GM10266 (cell line): ENCODE data around the gene FN3KRP.

Source experiments
- DNase-seq: peaks from one replicate; pipeline ENCODE4 v3.0.0; 2012; ENCODE audit errors: extremely low spot score
- TF ChIP-seq, protein P1 (sequence below): IDR thresholded peaks from 2 replicates; pipeline ENCODE4 v1.5.1; 2012; ENCODE audit warnings: mild to moderate bottlenecking, low read depth; ENCODE audit not compliant: control insufficient read depth, insufficient read depth; ENCODE audit errors: missing control alignments

The FN3KRP gene

DNA sequence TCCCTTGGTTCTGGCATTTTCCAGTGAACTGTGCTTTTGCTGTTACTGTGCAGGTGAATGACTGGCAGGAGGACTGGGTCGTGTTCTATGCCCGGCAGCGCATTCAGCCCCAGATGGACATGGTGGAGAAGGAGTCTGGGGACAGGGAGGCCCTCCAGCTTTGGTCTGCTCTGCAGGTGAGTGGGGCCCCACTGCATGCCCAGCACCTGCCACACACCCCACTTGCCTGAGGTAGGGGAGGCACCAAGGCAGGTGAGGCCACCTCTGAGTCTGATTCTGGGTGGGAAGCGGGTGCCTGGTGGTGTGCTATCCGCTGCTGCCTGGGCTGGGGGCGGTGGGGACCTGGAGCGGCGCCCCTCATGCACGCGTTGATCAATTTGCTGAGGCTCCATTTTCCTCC, 9.9 kb downstream of the FN3KRP start:
- TF ChIP-seq, protein P1, sequence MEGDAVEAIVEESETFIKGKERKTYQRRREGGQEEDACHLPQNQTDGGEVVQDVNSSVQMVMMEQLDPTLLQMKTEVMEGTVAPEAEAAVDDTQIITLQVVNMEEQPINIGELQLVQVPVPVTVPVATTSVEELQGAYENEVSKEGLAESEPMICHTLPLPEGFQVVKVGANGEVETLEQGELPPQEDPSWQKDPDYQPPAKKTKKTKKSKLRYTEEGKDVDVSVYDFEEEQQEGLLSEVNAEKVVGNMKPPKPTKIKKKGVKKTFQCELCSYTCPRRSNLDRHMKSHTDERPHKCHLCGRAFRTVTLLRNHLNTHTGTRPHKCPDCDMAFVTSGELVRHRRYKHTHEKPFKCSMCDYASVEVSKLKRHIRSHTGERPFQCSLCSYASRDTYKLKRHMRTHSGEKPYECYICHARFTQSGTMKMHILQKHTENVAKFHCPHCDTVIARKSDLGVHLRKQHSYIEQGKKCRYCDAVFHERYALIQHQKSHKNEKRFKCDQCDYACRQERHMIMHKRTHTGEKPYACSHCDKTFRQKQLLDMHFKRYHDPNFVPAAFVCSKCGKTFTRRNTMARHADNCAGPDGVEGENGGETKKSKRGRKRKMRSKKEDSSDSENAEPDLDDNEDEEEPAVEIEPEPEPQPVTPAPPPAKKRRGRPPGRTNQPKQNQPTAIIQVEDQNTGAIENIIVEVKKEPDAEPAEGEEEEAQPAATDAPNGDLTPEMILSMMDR: no peak
- DNase-seq: no peak

DNA sequence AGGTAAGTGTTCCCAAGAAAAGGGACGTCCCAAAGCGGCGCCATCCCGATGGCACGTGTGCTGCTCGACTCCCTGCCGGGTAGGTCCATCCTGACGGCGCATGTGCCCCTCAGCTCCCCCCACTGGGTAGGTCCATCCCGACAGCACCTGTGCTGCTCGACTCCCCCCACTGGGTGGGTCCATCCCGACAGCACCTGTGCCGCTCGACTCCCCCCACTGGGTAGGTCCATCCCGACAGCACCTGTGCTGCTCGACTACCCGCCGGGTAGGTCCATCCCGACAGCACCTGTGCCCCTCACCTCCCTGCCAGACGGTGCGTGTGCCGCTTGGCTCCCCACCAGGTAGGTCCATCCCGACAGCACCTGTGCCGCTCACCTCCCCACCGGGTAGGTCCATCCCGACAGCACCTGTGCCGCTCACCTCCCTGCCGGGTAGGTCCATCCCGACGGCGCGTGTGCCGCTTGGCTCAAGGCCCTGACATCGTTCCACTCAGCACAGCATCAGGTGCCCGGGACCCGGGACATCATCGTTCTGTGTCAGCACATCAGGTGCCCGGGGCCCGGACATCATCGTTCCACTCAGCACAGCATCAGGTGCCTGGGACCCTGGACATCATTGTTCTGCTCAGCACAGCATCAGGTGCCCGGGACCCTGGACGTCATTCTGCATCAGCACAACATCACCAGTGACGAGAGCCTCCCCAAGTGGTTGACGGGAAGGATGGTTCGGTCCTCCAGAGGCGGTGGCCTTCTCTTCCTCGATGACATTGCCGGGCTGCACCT, 13.2 kb downstream of the FN3KRP start:
- DNase-seq: no peak
- TF ChIP-seq, protein P1: no peak

DNA sequence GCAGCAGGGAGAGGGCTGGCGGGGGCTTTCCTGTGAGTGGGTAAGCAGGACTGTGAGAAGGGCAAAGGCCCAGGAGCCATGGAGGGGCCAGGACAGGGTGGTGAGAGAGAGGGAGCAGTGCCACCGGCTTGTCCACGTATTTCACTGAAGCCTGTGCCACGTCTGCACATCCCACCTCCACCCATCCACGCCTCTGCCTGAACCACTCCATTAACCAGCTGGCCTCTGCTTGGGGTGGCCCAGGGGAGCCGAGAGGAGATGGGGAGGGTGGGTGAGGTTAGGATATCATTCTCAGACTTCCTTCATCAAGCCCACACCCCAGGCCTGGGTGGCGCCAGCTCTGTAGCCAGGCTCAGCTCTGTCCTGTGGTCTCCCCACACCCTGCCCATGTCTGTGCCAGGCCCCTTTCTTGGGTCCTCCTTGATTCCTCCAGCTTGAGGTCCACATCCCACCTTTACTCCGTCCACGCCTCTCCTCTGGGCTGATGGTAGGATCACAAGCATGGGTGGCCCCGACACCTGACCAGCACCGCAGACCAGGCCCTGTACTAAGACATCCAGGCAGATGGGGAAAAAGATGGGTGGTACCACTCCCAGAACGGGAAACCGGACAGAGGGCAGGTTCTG, 15.7 kb downstream of the FN3KRP start:
- DNase-seq: no peak
- TF ChIP-seq, protein P1: no peak

DNA sequence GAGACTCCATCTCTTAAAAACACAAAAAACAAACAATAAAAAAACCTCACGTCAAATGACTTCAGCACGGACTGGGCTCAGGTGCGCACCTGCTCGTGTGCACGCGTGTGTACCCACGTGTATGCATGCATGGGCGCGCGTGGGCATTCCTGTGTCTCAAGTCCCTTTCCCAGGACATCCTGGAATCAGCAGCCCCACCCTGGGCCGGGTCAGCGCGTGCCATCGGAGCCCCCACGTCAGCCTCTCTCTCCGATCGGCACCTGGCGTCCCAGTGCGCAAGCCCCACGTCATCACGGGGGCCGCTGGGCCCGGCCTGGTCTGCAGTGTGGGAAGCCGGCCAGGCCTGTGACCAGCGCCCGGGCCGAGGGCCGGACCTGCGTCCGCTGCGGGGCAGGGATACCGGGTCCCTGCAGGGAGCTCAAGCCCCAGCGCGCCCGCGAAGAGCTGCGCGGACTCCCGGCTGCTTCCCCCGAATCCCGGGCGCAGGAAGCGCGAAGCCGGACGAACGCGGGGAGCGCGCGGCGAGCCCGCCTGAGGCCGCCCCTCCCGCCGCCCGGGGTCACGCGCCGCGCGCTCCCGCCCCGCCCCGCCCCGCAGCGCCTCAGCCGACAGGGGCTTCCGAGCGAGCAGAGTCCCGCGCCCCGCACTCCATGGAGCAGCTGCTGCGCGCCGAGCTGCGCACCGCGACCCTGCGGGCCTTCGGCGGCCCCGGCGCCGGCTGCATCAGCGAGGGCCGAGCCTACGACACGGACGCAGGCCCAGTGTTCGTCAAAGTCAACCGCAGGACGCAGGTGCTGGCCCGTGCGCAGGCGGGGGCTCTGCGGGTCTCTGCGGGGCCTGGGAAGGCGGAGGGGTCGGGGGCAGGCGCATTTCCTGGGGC, 18.7 kb downstream of the FN3KRP start, which contains the start of gene FN3K:
FN3K (plus strand) TSS at position 629 of the 880 bp plus-strand sequence; CDS start at position 651, 22 bp downstream.
- TF ChIP-seq, protein P1: no peak
- no peak for DNase-seq

DNA sequence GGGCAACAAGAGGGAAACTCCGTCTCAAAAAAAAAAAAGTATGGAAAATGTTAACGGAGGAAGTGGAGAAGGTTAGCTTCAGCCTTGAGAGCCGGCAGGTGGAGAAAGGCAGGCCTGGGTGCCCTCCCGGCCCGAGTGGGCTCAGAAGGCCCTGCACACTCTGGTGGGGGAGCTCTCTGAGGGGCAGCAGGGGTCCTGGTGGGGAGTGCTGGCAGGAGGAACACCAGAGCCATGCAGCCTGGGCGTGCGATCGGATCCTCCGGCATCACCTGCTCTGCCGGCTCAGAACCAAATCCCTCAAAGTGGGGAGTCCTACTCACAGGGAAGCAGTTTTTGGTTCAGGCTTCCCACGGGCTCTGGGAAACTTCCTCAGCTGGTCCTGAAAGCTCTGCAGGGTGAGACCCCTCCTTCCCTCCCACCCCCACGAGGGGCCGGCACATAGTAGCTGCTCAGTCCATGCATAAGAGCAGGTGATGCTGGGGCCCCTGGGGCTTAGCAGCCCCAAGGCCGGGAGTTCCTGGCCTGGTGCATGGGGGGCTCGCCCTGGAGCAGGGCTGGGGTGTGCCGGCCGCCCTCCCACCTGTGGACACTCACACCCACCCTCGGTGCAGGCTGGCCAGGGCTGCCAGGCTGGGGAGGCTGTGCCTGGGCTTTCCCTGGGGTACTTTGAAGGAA, 20.1 kb downstream of the FN3KRP start:
- TF ChIP-seq, protein P1: no peak
- DNase-seq: no peak

DNA sequence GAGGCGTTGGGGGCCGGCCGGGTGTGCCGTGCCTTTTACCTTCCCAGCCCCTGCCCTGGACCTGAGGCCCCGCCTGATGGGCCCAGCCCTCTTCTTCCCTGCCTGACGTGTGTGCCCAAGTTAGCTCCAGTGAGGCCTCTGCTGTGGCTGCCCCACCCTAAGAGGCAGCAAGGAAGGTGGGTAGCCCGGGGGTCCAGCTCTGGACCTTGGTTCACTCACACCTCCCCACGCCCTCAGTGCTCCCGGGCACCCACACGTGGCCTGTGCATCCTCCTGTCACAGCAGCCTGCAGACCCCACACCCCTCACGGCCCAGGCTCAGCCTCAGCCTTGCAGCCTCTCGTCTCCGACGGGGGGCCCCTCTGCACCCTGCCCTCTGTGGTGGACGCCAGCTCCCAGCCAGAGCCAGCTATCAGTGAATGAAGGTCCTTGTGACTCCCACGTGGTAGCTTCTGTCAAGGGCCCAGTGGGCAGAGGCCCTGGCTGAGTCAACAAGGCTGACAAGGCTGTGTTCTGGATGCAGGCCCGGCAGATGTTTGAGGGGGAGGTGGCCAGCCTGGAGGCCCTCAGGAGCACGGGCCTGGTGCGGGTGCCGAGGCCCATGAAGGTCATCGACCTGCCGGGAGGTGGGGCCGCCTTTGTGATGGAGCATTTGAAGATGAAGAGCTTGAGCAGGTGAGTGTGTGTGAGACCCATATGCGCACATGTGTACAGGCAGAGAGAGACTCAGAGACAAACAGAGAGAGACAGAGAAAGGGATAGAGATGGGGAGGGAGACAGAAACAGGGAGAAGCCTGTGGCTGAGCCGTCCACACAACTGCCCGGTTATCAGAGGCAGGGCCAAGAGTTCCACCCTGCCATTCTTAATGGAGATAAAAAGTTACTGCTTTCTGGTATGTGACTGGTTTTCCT, 21.7 kb downstream of the FN3KRP start:
- DNase-seq: no peak
- TF ChIP-seq, protein P1: no peak
